Right renal pelvis (tissue), 4 donors: ENCODE results near the gene ITGA1. TPM values are rescaled to one million over a fixed set of nuclear protein-coding genes. Genes with fewer than 3 reads are reported as not detected.

Experiments used
- DNase-seq, 4 donors: peaks; one replicate each; pipeline ENCODE4 v3.0.0-alpha.2; 2013; ENCODE audit warnings: low read depth in 4 of 4, low spot score in 3 of 4, missing footprints in 1 of 4
- polyA plus RNA-seq, 4 donors: library from polyadenylated mRNA; unstranded; fragments of 120-200 nt; gene quantifications; one replicate each; pipeline ENCODE4 v1.2.1, GENCODE V29; 2013; ENCODE audit not compliant: insufficient read length in 4 of 4

Gene ITGA1
- polyA plus RNA-seq, 4 donors: 47.6 to 63.5 (median 58.8) TPM

GRCh38 chr5:52893863-52894262 lies 106.1 kb downstream of the ITGA1 start:
- no peak for DNase-seq

GRCh38 chr5:52894451-52894850 lies 106.7 kb downstream of the ITGA1 start:
- DNase-seq: no peak

- DNase-seq: peak in 2 of 4 donors; percentile 61 to 69
These were observed 107.4 kb downstream of the ITGA1 start for GRCh38 chr5:52895075-52895474.

GRCh38 chr5:52895572-52896413 lies 108.1 kb downstream of the ITGA1 start:
- DNase-seq: no peak

- no peak for DNase-seq
These were observed 109.0 kb downstream of the ITGA1 start for GRCh38 chr5:52896534-52897237.

- DNase-seq: no peak
These were observed 109.5 kb downstream of the ITGA1 start for GRCh38 chr5:52897238-52897614.

GRCh38 chr5:52898961-52899680 lies 111.4 kb downstream of the ITGA1 start:
- no peak for DNase-seq

GRCh38 chr5:52903142-52903541 lies 115.4 kb downstream of the ITGA1 start:
- DNase-seq: no peak

GRCh38 chr5:52906343-52906742 lies 118.6 kb downstream of the ITGA1 start:
- DNase-seq: no peak

- no peak for DNase-seq
These were observed 119.1 kb downstream of the ITGA1 start for GRCh38 chr5:52906845-52907244.

GRCh38 chr5:52909192-52909591 lies 121.5 kb downstream of the ITGA1 start:
- no peak for DNase-seq

- DNase-seq: no peak
These were observed 122.4 kb downstream of the ITGA1 start for GRCh38 chr5:52910071-52910470.

GRCh38 chr5:52915176-52915875 lies 127.6 kb downstream of the ITGA1 start:
- DNase-seq: peak; percentile 49 to 68 (median 54)

- no peak for DNase-seq
These were observed 133.2 kb downstream of the ITGA1 start for GRCh38 chr5:52920929-52921328.

- no peak for DNase-seq
These were observed 134.7 kb downstream of the ITGA1 start for GRCh38 chr5:52922384-52922783.

GRCh38 chr5:52924456-52924855 lies 136.7 kb downstream of the ITGA1 start:
- no peak for DNase-seq

GRCh38 chr5:52925001-52925400 lies 137.3 kb downstream of the ITGA1 start:
- DNase-seq: no peak

GRCh38 chr5:52928689-52929088 lies 141.0 kb downstream of the ITGA1 start:
- no peak for DNase-seq

GRCh38 chr5:52938226-52938625 lies 150.5 kb downstream of the ITGA1 start:
- DNase-seq: no peak

- DNase-seq: no peak
These were observed 155.6 kb downstream of the ITGA1 start for GRCh38 chr5:52943285-52943684.

GRCh38 chr5:52943808-52944207 lies 156.1 kb downstream of the ITGA1 start:
- no peak for DNase-seq
